ENCODE data around the gene RALB. TPM values are rescaled to one million over a fixed set of nuclear protein-coding genes. Genes with fewer than 3 reads are reported as not detected.

Gene RALB
- total RNA-seq, 1 experiment from 2014 or later: 24.6 TPM

DNA sequence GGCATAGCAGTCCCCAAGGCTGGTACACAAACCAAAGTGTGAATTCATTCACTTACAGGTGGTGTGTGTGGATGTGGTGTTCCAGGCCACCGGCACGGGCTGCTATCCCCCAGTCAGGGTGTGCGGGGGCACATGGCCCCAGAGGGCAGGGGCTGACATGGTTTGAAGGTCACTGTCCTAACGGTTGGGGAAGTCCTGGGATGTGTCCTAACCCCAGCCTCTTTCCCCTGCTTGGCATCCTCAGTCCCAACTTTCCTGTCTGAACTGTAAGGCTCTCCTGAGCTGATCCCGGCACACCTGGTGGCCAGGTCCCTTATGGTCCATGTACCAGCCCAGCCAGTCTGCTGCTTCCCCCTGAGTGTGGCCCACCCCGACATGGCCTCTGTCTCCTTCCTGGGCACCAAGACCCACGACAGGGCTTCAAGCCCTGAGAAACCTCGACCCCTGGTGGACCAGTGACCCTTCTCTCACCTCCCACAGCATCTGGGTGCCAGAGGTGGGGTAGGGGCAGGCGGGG is 27.0 kb upstream of the RALB start:
- no peak overlapping the region for H4K8ac ChIP-seq (replicated peaks; ENCODE audit: insufficient read length, low read depth, low read length)
- H2BK5ac ChIP-seq (ENCODE audit: insufficient read length, low read length): no peak overlapping the region
- H4K91ac ChIP-seq (ENCODE audit: insufficient read length, low read depth, low read length): no peak overlapping the region
- no peak overlapping the region for H3K56ac ChIP-seq (ENCODE audit: insufficient read length, low read depth, low read length)
- no peak overlapping the region for H3K4ac ChIP-seq (ENCODE audit: low read depth, low read length)
- H3K14ac ChIP-seq (ENCODE audit: insufficient read depth, low read length): no peak overlapping the region; the same call in 1 of the 2 replicates
- H3T11ph ChIP-seq (ENCODE audit: low read length): no peak overlapping the region
- Mint-ChIP-seq H3K4me3 (no peak overlapping the region; a peak in 1 of 5 replicates), H3K36me3 (ENCODE audit: insufficient read depth in 1 of 3, low read depth in 3 of 3) (peaks cover 10 to 20% (median 13%) of the 10 kb centered on the region in 3 experiments), H3K27ac (no peak overlapping the region), H3K9me3 (peaks cover 6 to 9% of the 10 kb centered on the region in 2 experiments), H3K27me3 (ENCODE audit: low read depth) (peaks cover 69% of the 10 kb centered on the region), H3K4me1 (peaks cover 21 to 35% of the 10 kb centered on the region in 2 experiments)
- no peak for DNase-seq
- no peaks in the 10 kb centered on the region for H3K23me2 ChIP-seq (ENCODE audit: insufficient read length, low read depth, low read length, poor library complexity, severe bottlenecking)
- no peaks in the 10 kb centered on the region for H3K79me1 ChIP-seq (ENCODE audit: insufficient read depth, low read depth, low read length, poor library complexity, severe bottlenecking)
- H2AFZ ChIP-seq (ENCODE audit: low read length): no peak overlapping the region
- peaks cover 2% of the 10 kb centered on the region for H4K20me1 ChIP-seq (ENCODE audit: control insufficient read depth, insufficient read depth, insufficient read length)
- H3K79me2 ChIP-seq (ENCODE audit: insufficient read depth, low read length): no peaks in the 10 kb centered on the region; the same call in 1 of the 2 replicates
- H2AK5ac ChIP-seq (ENCODE audit: insufficient read length, low read length): no peak overlapping the region
- no peak overlapping the region for H3K9ac ChIP-seq (ENCODE audit: extremely low read depth, insufficient read length, low read length)
- no peak overlapping the region for H2BK20ac ChIP-seq (ENCODE audit: low read depth, low read length, poor library complexity, severe bottlenecking)
- no peak overlapping the region for H2BK120ac ChIP-seq (ENCODE audit: low read depth, low read length, poor library complexity, severe bottlenecking)
- H3K4me2 ChIP-seq (ENCODE audit: insufficient read depth, insufficient read length, low read length): no peak overlapping the region
- no peak overlapping the region for H3K27ac ChIP-seq (ENCODE audit: insufficient read length, low read depth, low read length)
- no peak overlapping the region for H2BK12ac ChIP-seq (ENCODE audit: insufficient read length, low read depth, low read length)
- no peak overlapping the region for H4K5ac ChIP-seq (ENCODE audit: insufficient read length, low read depth, low read length)
- WGBS (ENCODE audit: extremely low coverage, insufficient read length, low lambda C conversion rate): no CpG with 5 or more reads among the region's 9 CpGs
- no peak overlapping the region for H2BK15ac ChIP-seq (ENCODE audit: low read depth, low read length)
- H3K9me3 ChIP-seq (ENCODE audit: control insufficient read depth, low read depth, low read length): peaks cover 4% of the 10 kb centered on the region
- H3K4me1 ChIP-seq (ENCODE audit: insufficient read depth, low read length): no peaks in the 10 kb centered on the region
- peaks cover 10% of the 10 kb centered on the region; the same call in 1 of the 2 replicates for H3K27me3 ChIP-seq (ENCODE audit: insufficient read depth, low read length)
- H3K18ac ChIP-seq (ENCODE audit: insufficient read length, low read depth, low read length): no peak overlapping the region
- no peak overlapping the region for H3K23ac ChIP-seq (ENCODE audit: insufficient read length, low read depth, low read length)
- TF ChIP-seq, protein P1, sequence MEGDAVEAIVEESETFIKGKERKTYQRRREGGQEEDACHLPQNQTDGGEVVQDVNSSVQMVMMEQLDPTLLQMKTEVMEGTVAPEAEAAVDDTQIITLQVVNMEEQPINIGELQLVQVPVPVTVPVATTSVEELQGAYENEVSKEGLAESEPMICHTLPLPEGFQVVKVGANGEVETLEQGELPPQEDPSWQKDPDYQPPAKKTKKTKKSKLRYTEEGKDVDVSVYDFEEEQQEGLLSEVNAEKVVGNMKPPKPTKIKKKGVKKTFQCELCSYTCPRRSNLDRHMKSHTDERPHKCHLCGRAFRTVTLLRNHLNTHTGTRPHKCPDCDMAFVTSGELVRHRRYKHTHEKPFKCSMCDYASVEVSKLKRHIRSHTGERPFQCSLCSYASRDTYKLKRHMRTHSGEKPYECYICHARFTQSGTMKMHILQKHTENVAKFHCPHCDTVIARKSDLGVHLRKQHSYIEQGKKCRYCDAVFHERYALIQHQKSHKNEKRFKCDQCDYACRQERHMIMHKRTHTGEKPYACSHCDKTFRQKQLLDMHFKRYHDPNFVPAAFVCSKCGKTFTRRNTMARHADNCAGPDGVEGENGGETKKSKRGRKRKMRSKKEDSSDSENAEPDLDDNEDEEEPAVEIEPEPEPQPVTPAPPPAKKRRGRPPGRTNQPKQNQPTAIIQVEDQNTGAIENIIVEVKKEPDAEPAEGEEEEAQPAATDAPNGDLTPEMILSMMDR (conservative IDR thresholded peaks at IDR 0.05): no peak

Measured in H9 (cell line).